CD14-positive monocyte (primary cell): ENCODE measurements around the gene NAA38. TPM values are rescaled to one million over a fixed set of nuclear protein-coding genes. Genes with fewer than 3 reads are reported as not detected.

Experiments used
- DNase-seq, 3 donors: peaks; one replicate each; pipeline ENCODE4 v3.0.0-alpha.2; 2011 to 2022
- H2AFZ ChIP-seq: 2 replicates; pipeline ENCODE4 v1.6.0; 2012; ENCODE audit warnings: mild to moderate bottlenecking, low read depth, low read length, inconsistent platforms; ENCODE audit not compliant: insufficient read depth, poor library complexity, severe bottlenecking
- H3K27ac ChIP-seq, 2 donors: 1 replicate in 1 of 2; 2 replicates in 1 of 2; pipeline ENCODE4 v1.5.1; 2012 to 2013; ENCODE audit warnings: low read length in 2 of 2, control low read depth in 1 of 2, inconsistent platforms in 1 of 2, low read depth in 1 of 2, mild to moderate bottlenecking in 1 of 2
- H3K27me3 ChIP-seq, 2 donors: one replicate each; pipeline versions ENCODE4 v1.6.0 to v1.6.1; 2011 to 2013; ENCODE audit warnings: low read length in 2 of 2; ENCODE audit not compliant: control insufficient read depth in 2 of 2, insufficient read depth in 2 of 2
- H3K36me3 ChIP-seq, 2 donors: replicated peaks in 1 of 2; 1 replicate in 1 of 2; 2 replicates in 1 of 2; pipeline versions ENCODE4 v1.5.1 to v1.6.1; 2012 to 2013; ENCODE audit warnings: low read length in 2 of 2, control low read depth in 1 of 2, inconsistent platforms in 1 of 2, mild to moderate bottlenecking in 1 of 2; ENCODE audit not compliant: insufficient read depth in 2 of 2, control insufficient read depth in 1 of 2
- H3K4me1 ChIP-seq, 2 donors: 1 replicate in 1 of 2; 2 replicates in 1 of 2; pipeline versions ENCODE4 v1.5.1 to v1.6.1; 2012 to 2013; ENCODE audit warnings: low read length in 2 of 2, control low read depth in 1 of 2, inconsistent platforms in 1 of 2, mild to moderate bottlenecking in 1 of 2, moderate library complexity in 1 of 2; ENCODE audit not compliant: insufficient read depth in 2 of 2, control insufficient read depth in 1 of 2
- H3K4me2 ChIP-seq: replicated peaks from 2 replicates; pipeline ENCODE3; 2012; ENCODE audit warnings: low read length, moderate library complexity, mild to moderate bottlenecking; ENCODE audit not compliant: poor library complexity, severe bottlenecking; ENCODE audit errors: extremely low read depth
- H3K4me3 ChIP-seq, 3 experiments: fragments of 200-600 bp in 1 of 3; sonication (generic) in 1 of 3; replicated peaks in 1 of 3; 1 replicate in 2 of 3; 2 replicates in 1 of 3; pipeline ENCODE4 v1.5.1; 2011 to 2013; ENCODE audit warnings: low read length in 3 of 3, mild to moderate bottlenecking in 3 of 3, control low read depth in 2 of 3, low read depth in 2 of 3, inconsistent platforms in 1 of 3, moderate library complexity in 1 of 3
- H3K79me2 ChIP-seq: 2 replicates; pipeline ENCODE4 v1.6.0; 2012; ENCODE audit warnings: mild to moderate bottlenecking, control low read depth, inconsistent platforms, low read length, moderate library complexity; ENCODE audit not compliant: insufficient read depth
- H3K9ac ChIP-seq: 2 replicates; pipeline ENCODE4 v1.6.0; 2017; ENCODE audit warnings: low read length, mild to moderate bottlenecking; ENCODE audit not compliant: insufficient read depth, poor library complexity, severe bottlenecking
- H3K9me3 ChIP-seq, 2 donors: replicated peaks in 1 of 2; 1 replicate in 1 of 2; 2 replicates in 1 of 2; pipeline versions ENCODE4 v1.5.1 to v1.6.1; 2012 to 2013; ENCODE audit warnings: low read length in 2 of 2, control low read depth in 1 of 2; ENCODE audit not compliant: control insufficient read depth in 1 of 2, insufficient read depth in 1 of 2
- H4K20me1 ChIP-seq: 2 replicates; pipeline ENCODE4 v1.6.0; 2012; ENCODE audit warnings: mild to moderate bottlenecking, low read length, control low read depth, moderate library complexity; ENCODE audit not compliant: insufficient read depth
- H3K27ac Mint-ChIP-seq, 7 donors: one replicate each; pipeline ENCODE4 v1.8.0; 2020; ENCODE audit warnings: mild to moderate bottlenecking in 7 of 7, mixed read lengths in 7 of 7, moderate library complexity in 6 of 7, inconsistent platforms in 2 of 7
- H3K27me3 Mint-ChIP-seq, 3 donors: one replicate each; pipeline ENCODE4 v1.8.0; 2021 to 2022; ENCODE audit warnings: low read depth in 3 of 3, mild to moderate bottlenecking in 3 of 3, mixed read lengths in 3 of 3, moderate library complexity in 3 of 3, inconsistent platforms in 1 of 3
- H3K36me3 Mint-ChIP-seq, 2 donors: one replicate each; pipeline ENCODE4 v1.8.0; 2020; ENCODE audit warnings: mixed read lengths in 2 of 2, inconsistent platforms in 1 of 2, mild to moderate bottlenecking in 1 of 2
- H3K4me1 Mint-ChIP-seq: one replicate; pipeline ENCODE4 v1.8.0; 2020; ENCODE audit warnings: mild to moderate bottlenecking, mixed read lengths
- H3K4me3 Mint-ChIP-seq, 2 donors: one replicate each; pipeline ENCODE4 v1.8.0; 2020; ENCODE audit warnings: mild to moderate bottlenecking in 2 of 2, mixed read lengths in 2 of 2, moderate library complexity in 1 of 2
- H3K9me3 Mint-ChIP-seq, 7 donors: one replicate each; pipeline ENCODE4 v1.8.0; 2020 to 2022; ENCODE audit warnings: mixed read lengths in 7 of 7, mild to moderate bottlenecking in 6 of 7, moderate library complexity in 6 of 7, inconsistent platforms in 2 of 7
- CTCF ChIP-seq: fragments of 200-600 bp; IDR thresholded peaks from one replicate; pipeline ENCODE4 v1.8.0; 2022; ENCODE audit warnings: antibody characterized with exemption, mild to moderate bottlenecking
- WGBS: methylation state at CpG from one replicate; pipeline ENCODE4 v1.1.5; 2013; ENCODE audit warnings: missing lambda C conversion rate; ENCODE audit not compliant: insufficient coverage; 5-methylcytosine and 5-hydroxymethylcytosine counted together
- intact Hi-C, 2 donors: fragments of 100-400 bp; cut with micrococcal nuclease; formaldehyde crosslinking; loops; one replicate each; pipeline versions ENCODE4 v1.15.0 to v1.15.1; 2023
- polyA plus RNA-seq, 3 donors: library from polyadenylated mRNA; depleted of rRNA in 1 of 3; unstranded in 2 of 3; stranded (reverse) in 1 of 3; fragments of 300-500 nt in 2 of 3; fragments of >200 nt in 1 of 3; fragmentation: Illumina TruSeq in 2 of 3; gene quantifications; 1 replicate in 2 of 3; 2 replicates in 1 of 3; pipeline ENCODE4 v1.2.3, GENCODE V29; 2012 to 2021

The NAA38 gene
- polyA plus RNA-seq, 3 donors, result 63.8 to 197 (median 148) TPM

- Histone ChIP-seq H3K79me2 (peaks cover 39% of the 10 kb centered on the region), H3K27ac (peak overlapping the region in 1 of 2 donors; percentile 9), H3K36me3 (peaks cover 67 to 72% of the 10 kb centered on the region in 2 donors), H3K9me3 (no peaks in the 10 kb centered on the region), H3K4me3 (no peak overlapping the region), H2AFZ (no peak overlapping the region), H3K27me3 (no peaks in the 10 kb centered on the region), H4K20me1 (peaks cover 93% of the 10 kb centered on the region), H3K9ac (no peak overlapping the region), H3K4me1 (peaks cover 33 to 45% of the 10 kb centered on the region in 2 donors), H3K4me2 (no peak overlapping the region)
- peaks cover 0 to 6% (median 2%) of the 10 kb centered on the region in 3 donors for H3K27me3 Mint-ChIP-seq
- TF ChIP-seq CTCF, result no peak
- no peaks in the 10 kb centered on the region for H3K9me3 Mint-ChIP-seq
- H3K4me3 Mint-ChIP-seq, result no peak overlapping the region
- H3K36me3 Mint-ChIP-seq, result peaks cover 48 to 82% of the 10 kb centered on the region in 2 donors
- H3K4me1 Mint-ChIP-seq, result peaks cover 15% of the 10 kb centered on the region
- intact Hi-C loops, result loop anchor here in 1 of 2 donors (2.0 kb wide), 1 partner anchor 29 kb away; no protein-coding TSS in a partner anchor
- no peak for DNase-seq
- peak overlapping the region in 2 of 7 donors; percentile 19 to 41 for H3K27ac Mint-ChIP-seq
- 86% methylated on average over 18 of the region's 20 CpGs for WGBS
Observed at GRCh38 chr17:7852262-7852670, 5.1 kb downstream of the NAA38 start.

- DNase-seq, result peak; percentile 89 to 92 (median 90)
- TF ChIP-seq CTCF, result peak; percentile 97
- H3K4me3 Mint-ChIP-seq, result peak overlapping the region in 1 of 2 donors; percentile 45
- Histone ChIP-seq H3K27ac (peak overlapping the region; percentile 9 to 33), H3K4me2 (peak overlapping the region; percentile 35), H3K27me3 (no peaks in the 10 kb centered on the region), H3K36me3 (peaks cover 73 to 78% of the 10 kb centered on the region in 2 donors), H3K79me2 (peaks cover 39% of the 10 kb centered on the region), H4K20me1 (peaks cover 100% of the 10 kb centered on the region), H3K4me1 (peaks cover 32 to 39% of the 10 kb centered on the region in 2 donors), H3K9ac (no peak overlapping the region), H2AFZ (no peak overlapping the region), H3K9me3 (no peaks in the 10 kb centered on the region), H3K4me3 (peak overlapping the region in 1 of 3 experiments; percentile 34)
- 26% methylated on average over 58 of the region's 60 CpGs for WGBS
- H3K27me3 Mint-ChIP-seq, result peaks cover 0 to 6% (median 2%) of the 10 kb centered on the region in 3 donors
- H3K36me3 Mint-ChIP-seq, result peaks cover 54 to 88% of the 10 kb centered on the region in 2 donors
- peak overlapping the region in 5 of 7 donors; percentile 72 to 89 (median 78) for H3K27ac Mint-ChIP-seq
- intact Hi-C loops, result loop anchor here (2.0 kb wide), 2 partner anchors 17 to 29 kb away; partner anchors contain the start of gene KDM6B (in 1 of the 2)
- no peaks in the 10 kb centered on the region for H3K9me3 Mint-ChIP-seq
- H3K4me1 Mint-ChIP-seq, result peaks cover 15% of the 10 kb centered on the region
Observed at GRCh38 chr17:7851438-7852261, 5.7 kb downstream of the NAA38 start.
